CD4-positive, alpha-beta T cell treated with Interleukin-17A for 1 hour (primary cell): ENCODE results near the gene HELB.

ENCODE experiments used
- DNase-seq: peaks from one replicate; pipeline ENCODE4 v3.0.0-alpha.2; 2020

Gene HELB

DNA sequence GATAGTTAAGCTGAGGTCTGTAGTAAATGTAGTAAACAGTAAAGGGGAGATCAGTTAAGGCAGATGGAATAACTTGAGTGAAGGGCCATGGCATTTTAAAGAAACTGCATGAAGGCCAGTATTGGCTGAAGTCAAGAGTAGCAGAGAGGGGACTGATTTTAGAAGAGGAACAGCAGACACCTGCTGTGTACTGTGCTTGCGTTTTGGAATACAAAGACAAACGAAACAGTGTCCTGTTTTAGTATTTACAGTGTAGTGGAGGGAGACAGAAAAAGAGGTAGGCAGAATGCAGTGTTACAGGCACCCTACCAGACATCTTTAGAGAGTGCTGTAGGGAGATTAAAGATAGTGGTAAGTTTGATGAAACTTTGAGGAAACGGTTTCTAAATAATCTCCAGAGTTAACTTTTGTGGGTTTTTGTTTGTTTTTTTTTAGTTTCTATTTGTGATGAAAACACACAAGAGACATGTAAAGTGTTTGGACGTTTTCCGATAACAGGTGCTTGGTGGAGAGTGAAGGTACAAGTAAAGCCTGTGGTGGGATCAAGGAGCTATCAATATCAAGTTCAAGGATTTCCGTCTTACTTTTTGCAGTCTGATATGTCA, 2.1 kb downstream of the HELB start:
- peak; percentile 27 for DNase-seq

DNA sequence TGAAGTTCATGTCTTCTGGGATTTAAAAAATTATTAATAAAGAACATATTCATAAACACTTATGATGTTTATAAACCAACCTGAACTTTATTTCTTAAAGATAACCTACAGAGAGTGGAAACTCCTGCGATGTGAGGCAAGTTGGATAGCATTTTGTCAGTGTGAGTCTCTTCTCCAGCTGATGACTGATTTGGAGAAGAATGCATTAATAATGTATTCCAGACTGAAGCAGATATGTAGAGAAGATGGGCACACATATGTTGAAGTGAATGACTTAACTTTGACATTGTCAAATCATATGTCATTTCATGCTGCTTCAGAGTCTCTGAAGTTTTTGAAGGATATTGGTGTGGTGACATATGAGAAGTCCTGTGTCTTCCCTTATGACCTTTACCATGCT, 7.3 kb downstream of the HELB start:
- no peak for DNase-seq

DNA sequence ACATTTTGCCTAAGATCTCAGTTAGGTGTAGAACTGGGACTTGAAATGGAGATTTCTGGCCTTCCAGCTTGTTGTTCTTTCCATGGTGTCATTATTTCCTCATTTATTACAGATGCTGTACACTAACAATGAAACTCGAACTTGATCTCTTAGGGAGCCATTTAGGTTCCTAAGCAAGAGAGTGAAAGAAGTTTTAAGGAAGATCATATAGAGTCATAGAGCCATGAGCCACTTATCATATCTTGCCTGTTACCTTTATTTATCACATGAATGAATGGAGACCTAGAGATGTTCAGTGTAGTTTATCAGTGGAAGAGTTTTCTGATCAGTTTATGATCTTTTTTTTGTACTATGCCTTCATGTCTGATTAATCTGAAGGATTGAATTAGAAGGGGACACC, 9.9 kb downstream of the HELB start:
- no peak for DNase-seq

DNA sequence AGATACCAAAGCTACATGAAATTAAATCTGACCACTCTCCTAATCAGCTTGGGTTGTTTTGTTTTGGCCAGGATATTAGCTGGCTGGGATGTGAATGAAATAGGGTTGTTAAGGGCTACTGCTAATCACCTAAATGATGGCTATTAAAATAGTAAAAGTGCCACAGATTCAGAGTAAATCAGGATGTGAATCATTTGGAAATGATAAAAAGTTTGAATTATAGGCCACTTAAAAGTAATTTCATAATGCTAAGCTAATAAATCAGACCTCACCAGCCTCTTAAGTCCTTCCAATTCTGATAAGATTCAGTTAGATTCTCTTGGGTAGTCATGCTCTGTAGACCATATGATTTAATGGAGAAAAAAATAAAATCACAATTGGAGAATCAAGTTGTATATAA, 12.0 kb downstream of the HELB start:
- no peak for DNase-seq

DNA sequence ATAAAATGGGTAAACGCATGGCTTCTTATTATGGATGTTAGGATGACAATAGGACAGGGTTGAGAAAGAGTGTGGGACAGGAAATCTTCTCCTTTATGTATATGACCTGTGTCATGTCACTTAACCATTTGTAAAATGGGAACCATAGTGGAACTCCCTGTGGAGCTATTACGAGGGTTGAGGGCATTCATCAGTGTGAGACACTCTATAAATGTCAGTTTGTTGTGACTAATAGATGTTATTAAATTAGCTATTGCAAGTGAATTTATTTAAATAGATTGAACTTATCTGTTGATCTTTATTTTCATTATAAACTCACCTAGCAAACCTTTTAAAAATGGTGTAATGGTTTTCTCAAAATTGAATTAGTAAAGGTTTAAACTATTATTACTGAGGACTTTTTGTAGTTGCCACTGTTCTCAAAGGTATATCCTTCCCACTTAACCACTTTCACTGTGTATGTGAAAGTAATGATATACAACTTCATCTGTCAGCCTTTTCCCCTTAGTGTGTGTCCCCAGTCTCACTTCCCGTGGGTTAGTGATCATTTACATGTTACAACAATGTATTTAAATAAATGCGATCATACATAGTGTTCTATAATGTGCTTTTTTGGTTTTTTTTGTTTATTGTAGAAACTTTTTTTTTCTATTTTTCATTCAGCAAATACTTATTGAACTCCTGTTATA, 17.1 kb downstream of the HELB start:
- DNase-seq, result no peak

DNA sequence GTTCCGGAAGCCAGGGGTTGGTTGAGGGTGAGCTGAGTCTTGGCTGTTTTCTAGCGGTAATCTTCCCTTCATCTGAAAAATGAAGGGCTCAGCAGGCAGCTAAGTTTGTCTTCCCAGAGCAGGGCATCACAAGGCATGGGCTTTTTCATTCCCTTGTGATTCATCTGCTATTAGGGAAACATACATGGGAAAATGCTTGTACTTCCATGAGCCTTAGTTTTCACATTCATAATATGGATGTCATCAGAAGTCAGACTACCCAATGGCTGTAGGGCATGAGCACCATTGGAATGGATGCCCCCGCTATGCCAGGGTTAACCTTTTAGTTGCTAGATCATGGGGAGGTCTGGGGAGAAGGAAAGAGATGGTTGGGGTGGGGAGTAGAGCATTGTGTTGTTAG, 18.7 kb downstream of the HELB start:
- DNase-seq, result no peak

DNA sequence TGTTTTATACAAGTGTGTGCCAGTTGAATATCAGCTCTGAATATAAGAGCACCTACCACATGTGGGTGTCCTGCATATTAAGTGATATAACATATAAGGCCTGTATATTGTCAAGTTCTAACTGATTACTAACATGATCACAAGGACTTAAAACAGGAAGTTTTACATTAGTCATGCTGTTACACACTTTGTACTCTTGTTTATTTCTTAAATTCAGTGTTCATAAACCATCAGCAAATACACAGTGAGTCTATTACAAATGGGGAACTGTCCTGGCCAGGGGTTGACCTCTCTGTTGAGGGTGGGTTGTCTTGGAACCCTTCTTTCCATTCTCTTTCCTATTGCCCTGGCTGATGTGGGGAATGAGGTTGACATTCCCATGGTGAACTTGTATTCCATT, 19.1 kb downstream of the HELB start:
- no peak for DNase-seq

DNA sequence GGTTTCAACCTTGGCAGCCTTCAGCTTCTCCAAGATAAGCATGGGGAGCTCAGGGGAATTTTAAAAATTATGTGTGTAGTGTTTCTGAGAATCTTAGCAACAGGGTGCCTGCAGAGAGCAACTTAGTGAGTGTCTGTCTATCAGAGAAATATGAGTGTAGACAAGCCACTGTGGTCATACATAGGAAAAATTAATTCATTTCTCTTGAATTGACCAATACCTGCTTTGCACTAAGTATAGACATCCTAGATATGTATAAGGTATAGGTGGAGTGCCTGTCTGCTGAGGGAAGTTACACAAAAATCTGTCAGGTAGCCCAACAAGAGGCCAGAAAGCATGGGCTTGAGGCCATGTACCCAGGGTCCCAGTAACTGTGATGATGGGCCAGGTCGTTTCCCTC, 20.7 kb downstream of the HELB start:
- no peak for DNase-seq

DNA sequence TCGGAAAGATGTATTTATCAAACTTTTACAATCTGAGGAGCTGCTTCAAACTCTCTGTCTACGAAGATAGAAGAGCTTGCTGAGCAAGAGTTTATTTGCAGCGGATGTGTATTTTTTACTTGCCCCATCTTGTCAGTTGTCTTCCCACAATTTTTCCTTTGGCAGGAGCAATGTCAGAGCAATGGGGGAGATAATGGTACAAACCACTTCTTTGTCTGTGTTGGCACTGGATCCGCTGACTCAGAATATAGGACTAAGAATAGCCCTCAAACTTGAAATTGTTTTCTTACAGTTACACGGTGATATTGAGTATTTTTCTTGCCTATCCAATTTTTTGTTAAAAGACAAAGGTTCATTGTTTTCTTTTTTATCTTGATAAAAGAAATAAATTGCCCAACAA, 27.6 kb downstream of the HELB start:
- DNase-seq, result no peak

DNA sequence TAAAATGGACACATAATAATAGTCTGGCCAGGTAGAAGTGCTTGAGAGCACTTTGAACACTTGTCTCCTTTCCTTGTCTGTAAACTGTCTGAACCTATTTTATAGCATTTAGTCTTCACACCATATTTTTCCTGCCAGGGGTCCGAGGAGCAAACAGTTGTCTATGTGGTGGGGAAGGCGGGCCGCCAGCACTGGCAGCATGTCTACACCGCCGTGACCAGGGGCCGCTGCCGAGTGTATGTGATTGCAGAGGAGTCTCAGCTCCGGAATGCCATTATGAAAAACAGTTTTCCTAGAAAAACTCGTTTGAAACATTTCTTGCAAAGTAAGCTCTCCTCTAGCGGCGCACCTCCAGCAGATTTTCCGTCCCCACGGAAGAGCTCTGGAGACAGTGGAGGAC, 28.7 kb downstream of the HELB start:
- no peak for DNase-seq

DNA sequence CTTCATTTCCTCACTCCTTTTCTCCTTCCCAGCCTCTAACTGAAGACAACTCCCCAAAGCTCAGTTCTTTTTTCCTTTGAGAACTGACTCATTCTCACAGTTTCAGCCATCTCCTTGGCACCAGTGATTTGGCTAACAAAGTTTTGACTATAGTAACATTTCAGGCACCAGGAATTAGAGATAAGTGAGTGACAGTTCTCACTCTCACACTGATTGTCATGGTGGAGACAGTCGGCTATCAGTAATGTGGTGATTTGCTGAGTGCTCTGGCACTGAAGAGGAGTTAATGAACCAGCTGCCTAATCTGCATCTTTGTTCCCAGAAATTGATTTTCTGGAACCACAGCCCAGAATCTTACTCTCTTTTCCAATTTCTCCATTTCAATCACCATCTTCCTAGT, 29.5 kb downstream of the HELB start:
- no peak for DNase-seq

DNA sequence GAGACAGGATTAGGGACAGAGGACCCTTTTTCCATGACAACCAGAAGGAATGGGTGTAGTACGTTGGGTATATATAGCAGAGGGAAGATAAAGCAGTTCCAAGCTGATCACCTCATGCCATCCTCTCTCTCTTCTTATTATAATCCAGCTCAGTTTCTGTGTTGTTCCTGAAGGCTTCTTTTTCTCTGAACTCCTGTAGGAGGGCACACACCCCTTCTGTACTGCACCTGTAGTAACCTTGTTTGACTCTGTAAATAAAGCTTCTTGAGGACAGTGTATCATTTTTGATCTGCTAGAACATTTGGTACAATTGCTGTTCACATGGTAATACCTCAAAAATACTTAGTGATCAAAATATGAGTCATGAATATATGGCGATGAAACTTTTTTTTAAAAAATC, 33.5 kb downstream of the HELB start:
- DNase-seq, result no peak

DNA sequence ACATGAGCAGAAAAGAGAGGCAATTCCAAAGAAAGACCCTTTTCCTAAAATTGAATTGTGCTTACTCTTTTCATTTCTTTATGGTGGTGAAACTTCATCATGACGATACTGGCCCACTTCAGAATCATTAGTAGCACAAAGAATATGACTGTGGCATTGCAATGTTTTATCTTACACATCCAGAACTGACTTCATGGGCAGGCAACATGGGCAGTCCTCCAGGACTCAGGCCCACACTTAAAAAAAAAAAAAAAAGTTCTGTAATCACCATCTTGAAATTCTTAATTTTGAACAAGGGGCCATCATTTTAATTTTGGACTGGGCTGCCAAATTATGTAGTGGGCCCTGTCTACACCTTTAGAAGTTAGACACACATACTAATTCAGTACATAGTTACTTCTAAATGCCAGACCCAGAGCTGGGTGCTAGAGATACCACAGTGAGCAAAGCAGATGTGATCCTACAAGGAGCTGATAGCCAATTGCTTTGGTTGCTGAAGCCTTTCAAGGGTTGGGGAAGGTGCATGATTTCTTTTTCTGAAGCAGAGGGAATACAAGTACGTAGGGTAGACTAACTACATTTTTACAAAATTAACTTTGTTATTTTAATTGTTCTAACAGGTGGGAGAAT, 35.2 kb downstream of the HELB start:
- DNase-seq, result no peak

DNA sequence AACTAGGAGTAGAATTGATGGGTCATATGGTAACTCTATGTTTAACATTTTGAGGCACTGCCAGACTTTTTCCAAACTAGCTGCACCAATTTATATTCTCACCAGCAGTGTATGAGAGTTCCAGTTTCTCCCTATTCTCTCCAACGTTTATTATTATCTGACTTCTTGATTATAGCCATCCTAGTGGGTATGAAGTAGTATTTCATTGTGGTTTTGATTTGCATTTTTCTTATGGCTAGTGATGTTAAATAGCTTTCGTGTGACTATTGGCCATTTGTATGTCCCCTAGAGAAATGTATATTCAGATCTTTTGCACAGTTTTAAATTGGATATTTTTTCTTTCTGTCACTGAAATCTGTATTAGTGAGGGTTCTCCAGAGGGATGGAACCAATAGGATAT, 37.8 kb downstream of the HELB start:
- DNase-seq, result no peak

DNA sequence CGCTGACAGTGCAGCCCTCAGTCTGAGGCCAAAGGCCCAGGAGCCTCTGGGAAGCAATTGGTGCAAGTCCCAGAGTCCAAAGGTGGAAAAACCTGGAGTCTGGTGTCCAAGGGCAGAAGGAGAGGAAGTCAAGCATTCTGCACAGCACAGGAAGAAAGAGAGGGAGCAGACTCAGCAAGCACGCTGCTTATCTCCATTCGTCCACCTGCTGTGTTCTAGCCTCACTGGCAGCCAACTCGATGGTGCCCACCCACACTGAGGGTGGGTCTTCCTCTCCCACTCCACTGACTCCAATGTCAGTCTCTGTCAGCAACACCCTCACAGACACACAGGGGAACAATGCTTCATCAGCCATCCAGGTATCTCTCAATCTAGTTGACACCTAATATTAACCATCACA, 38.8 kb downstream of the HELB start:
- no peak for DNase-seq

DNA sequence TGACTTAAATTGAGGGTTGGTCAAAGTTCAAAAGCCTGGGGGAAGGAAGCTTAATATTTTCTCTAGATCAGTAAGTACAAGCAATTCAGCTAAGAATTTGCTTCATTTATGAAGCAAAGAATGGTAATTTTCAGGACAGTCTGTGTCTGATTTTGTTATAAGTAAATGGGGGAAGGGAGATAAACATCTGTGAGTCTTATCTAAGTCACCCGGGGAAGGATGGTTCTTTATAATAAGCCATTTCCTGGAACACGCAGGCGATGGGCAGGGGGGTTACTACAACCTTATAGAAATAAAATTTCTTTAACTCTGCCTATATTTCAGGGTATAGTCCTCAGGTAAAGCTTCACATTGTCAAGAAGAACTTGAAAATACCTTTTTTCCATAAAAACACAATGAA, 42.9 kb downstream of the HELB start:
- DNase-seq, result no peak

DNA sequence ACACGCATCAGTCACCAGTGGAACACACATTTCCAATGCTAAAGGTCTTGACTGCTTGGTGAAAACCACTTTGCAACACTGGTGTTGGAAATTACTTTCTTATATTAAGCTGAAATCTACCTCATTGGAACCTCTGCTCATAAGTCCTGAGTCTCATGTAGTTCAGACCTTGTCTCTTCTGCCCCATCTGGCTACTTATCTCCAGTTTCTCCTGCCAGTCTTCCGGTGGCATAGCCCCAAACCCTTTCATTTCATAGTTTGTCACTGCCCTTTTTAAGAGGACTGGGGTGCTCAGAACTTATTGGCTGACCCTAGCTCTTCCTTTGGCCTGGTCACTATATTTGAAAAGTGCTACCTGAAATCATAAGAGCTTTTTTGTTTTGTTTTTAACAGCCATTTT, 43.7 kb downstream of the HELB start:
- DNase-seq, result no peak

DNA sequence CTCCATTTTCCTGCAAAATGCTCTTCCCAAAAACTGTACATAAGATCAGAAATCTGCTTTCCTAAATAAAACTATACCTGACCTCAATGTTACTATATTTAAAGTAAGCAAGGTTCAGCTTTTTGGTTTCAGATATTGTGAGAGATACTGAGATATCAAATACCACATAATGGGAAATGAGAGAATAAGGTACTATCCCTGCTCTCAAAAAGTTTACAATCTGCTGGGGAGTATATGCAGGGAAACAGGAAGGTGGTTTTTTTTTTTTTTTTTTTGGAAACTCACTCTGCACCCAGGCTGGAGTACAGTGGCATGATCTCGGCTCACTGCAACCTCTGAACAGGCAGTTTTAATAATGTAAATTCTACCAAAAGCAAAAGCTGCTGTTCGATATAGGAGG, 49.0 kb downstream of the HELB start:
- no peak for DNase-seq

DNA sequence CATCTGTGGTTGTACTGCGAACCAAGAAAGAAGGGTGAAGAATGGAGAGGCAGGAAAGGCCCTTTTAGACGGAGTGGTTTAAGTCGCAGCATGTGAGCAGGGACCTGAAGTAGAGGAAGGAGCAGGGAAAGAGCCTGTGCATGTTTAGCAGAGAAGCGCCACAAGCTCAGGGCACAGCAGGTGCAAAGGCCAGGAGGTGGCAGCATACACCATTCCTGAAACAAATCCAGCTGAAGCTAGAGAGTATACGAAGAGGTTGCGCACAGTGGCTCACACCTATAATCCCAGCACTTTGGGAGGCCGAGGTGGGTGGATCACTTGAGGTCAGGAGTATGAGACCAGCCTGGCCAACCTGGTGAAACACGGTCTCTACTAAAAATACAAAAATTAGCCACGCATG, 49.9 kb downstream of the HELB start:
- DNase-seq, result no peak

DNA sequence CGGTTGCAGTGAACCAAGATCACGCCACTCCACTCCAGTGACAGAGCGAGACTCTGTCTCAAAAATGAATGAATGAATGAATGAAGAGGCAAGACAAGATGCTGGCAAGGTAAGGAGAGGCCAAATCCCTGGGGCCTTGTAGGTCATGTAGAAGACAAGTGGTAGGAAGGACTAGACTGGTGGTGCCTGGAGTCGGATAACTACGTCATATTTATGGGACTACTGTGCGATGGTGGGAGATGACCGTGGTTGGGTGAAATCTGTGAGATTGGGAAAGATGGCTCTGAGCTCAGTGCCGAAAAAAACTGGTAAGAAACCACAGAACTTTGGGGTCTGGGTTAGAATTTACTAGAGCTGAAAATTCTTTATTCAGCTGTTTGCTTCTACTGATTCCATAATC, 50.6 kb downstream of the HELB start:
- no peak for DNase-seq

DNA sequence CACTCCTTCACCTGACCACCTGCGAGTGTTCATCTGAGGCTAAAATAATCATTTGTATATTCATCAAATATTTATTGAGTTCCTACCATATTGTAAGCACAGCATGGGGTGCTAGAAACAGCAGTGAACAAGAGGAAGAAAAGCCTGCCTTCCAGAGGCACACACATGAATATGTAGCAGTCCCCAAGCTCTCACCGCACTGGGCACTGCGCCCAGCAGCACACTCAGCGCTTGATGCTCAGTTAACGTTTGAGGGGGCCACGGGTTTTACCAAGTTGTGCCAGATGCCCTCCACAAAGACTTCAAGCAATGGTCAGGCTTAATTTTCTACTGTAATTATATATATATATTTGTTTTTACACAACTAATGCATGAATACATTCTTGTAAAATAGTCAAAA, 52.0 kb downstream of the HELB start:
- no peak for DNase-seq

DNA sequence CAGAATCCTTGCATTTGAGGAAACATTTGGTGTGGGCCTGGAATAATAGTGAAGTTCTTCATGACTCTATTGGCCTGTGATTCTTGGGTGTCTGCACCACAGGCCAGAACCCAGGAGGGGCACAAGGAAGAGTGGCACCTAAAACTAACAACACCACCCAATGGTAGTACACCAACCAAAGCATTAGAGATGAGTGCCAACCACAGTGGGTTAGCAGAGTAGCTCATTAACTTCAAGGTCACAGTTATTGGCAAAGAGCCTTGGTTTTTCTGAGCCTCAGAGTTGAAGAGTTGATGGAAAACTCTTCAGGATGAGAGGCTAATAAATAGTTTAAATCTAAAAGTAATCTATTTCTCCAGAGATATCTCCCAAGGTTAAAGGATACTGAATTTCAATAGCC, 57.0 kb downstream of the HELB start:
- DNase-seq, result no peak

DNA sequence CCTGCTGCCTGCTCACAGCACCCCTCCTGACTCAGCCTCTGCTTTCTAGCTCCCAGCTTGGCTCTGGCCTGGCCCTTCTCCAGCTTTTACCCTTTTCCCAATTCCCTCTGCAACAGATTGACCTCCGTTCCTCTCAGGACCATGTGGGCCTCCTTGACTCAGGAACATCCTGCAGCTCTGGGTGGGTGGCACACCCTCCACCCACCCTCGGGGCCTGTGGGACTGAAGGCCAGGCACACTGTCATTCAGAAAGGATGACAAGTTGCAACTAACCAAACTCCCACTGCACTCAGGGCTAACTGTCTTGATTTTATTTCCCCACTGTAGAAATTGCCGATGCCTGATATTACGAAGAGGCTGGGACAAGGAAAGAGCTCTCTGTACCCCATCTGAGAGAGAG, 59.4 kb downstream of the HELB start:
- no peak for DNase-seq

DNA sequence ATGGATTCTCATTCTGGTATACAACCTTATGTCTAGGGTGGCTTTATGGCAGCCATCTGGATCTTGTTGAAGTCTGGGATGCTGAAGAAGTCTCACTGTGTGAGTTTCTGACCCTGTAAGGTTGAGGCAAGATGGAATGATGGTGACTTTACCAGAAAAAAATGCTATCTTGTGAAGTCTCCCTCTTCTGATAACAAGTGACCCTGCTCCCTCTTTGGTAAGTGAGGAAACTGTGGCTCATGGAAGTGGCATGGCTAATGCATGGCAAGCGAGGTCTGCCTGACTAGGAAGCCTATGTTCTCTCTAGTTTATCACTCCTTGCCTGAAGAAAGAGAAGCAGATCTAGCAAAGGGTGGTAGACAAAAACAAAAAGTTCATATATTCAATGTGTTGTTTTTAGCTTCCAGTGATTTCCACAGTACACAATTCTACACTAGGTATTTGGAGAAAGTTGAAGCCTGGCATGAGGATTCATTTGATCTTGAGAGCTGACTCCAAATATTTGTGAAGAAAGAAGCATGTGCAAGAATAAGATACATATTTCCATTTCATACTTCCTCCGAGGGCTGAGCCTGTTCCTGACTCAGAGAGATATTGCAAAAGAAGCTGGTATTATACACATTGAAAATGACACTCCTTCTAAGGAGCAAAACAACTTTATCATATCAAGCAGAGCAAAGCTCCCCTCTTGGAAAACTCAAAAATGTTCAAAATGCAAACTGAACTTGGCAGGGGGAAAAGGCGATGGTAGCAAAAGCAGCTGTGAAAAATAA, 63.6 kb downstream of the HELB start:
- DNase-seq, result no peak
